Esophagus (tissue), 2 donors: Measurements from ENCODE around the gene SYDE2. TPM values are rescaled to one million over a fixed set of nuclear protein-coding genes. Genes with fewer than 3 reads are reported as not detected.

ENCODE experiments used
- H3K27ac ChIP-seq, 2 donors: one replicate each; pipeline ENCODE4 v1.5.1; 2013; ENCODE audit warnings: low read depth in 2 of 2, mild to moderate bottlenecking in 2 of 2, inconsistent platforms in 1 of 2, low read length in 1 of 2, moderate library complexity in 1 of 2
- H3K27me3 ChIP-seq, 2 donors: one replicate each; pipeline ENCODE4 v1.6.1; 2013; ENCODE audit warnings: low read length in 2 of 2, control low read depth in 1 of 2, mild to moderate bottlenecking in 1 of 2; ENCODE audit not compliant: insufficient read depth in 2 of 2, control insufficient read depth in 1 of 2
- H3K36me3 ChIP-seq, 2 donors: one replicate each; pipeline ENCODE4 v1.6.1; 2013; ENCODE audit warnings: low read length in 1 of 2; ENCODE audit not compliant: control insufficient read depth in 2 of 2, insufficient read depth in 2 of 2
- H3K4me1 ChIP-seq, 2 donors: one replicate each; pipeline ENCODE4 v1.6.1; 2013; ENCODE audit warnings: low read length in 1 of 2; ENCODE audit not compliant: control insufficient read depth in 2 of 2, insufficient read depth in 2 of 2
- H3K4me3 ChIP-seq, 2 donors: one replicate each; pipeline ENCODE4 v1.5.1; 2013; ENCODE audit warnings: low read length in 2 of 2, mild to moderate bottlenecking in 2 of 2, low read depth in 1 of 2, moderate library complexity in 1 of 2
- H3K9me3 ChIP-seq, 2 donors: one replicate each; pipeline ENCODE4 v1.6.1; 2013; ENCODE audit warnings: mild to moderate bottlenecking in 2 of 2, low read depth in 1 of 2, low read length in 1 of 2, moderate library complexity in 1 of 2; ENCODE audit not compliant: control insufficient read depth in 2 of 2, insufficient read depth in 1 of 2
- WGBS, 2 donors: extraction: QIAGEN DNeasy Blood & Tissue Kit; methylation state at CpG; one replicate each; pipeline ENCODE4 v1.1.7; 2013; 5-methylcytosine and 5-hydroxymethylcytosine counted together
- polyA plus RNA-seq, 2 donors: library from polyadenylated mRNA; stranded (reverse); fragments of 200-250 nt; gene quantifications; one replicate each; pipeline ENCODE4 v1.2.3, GENCODE V29; 2013
- donor health status: healthy with polysubstance abuse.
- donor health status: Bipolar disorder and iron deficiency.

Gene SYDE2
- polyA plus RNA-seq, 2 donors, result 0.51 to 0.62 TPM

GRCh38 chr1:85121744-85122143 lies 79.1 kb downstream of the SYDE2 start:
- no peaks in the 10 kb centered on the region for H3K27me3 ChIP-seq
- H3K36me3 ChIP-seq, result no peaks in the 10 kb centered on the region
- H3K4me3 ChIP-seq, result no peak overlapping the region
- WGBS, 2 donors, result 94% methylated on average over 4 of the region's 4 CpGs
- H3K27ac ChIP-seq, result no peak overlapping the region
- H3K9me3 ChIP-seq, result no peaks in the 10 kb centered on the region
- no peaks in the 10 kb centered on the region for H3K4me1 ChIP-seq

GRCh38 chr1:85118751-85119150 lies 82.1 kb downstream of the SYDE2 start:
- Histone ChIP-seq H3K4me1 (no peaks in the 10 kb centered on the region), H3K36me3 (no peaks in the 10 kb centered on the region), H3K27me3 (no peaks in the 10 kb centered on the region), H3K4me3 (no peak overlapping the region), H3K27ac (no peak overlapping the region), H3K9me3 (no peaks in the 10 kb centered on the region)
- 93 to 100% methylated on average over 1 of the region's 1 CpG for WGBS, 2 donors

- no peaks in the 10 kb centered on the region for H3K27me3 ChIP-seq
- no peak overlapping the region for H3K27ac ChIP-seq
- no peak overlapping the region for H3K4me3 ChIP-seq
- H3K4me1 ChIP-seq, result no peaks in the 10 kb centered on the region
- no peaks in the 10 kb centered on the region for H3K9me3 ChIP-seq
- no peaks in the 10 kb centered on the region for H3K36me3 ChIP-seq
These were observed 84.0 kb downstream of the SYDE2 start for GRCh38 chr1:85116856-85117255.

GRCh38 chr1:85115933-85116332 lies 84.9 kb downstream of the SYDE2 start:
- H3K27ac ChIP-seq, result no peak overlapping the region
- WGBS, 2 donors, result 85 to 94% methylated on average over 2 of the region's 2 CpGs
- H3K9me3 ChIP-seq, result no peaks in the 10 kb centered on the region
- H3K27me3 ChIP-seq, result no peaks in the 10 kb centered on the region
- H3K4me1 ChIP-seq, result no peaks in the 10 kb centered on the region
- H3K36me3 ChIP-seq, result no peaks in the 10 kb centered on the region
- H3K4me3 ChIP-seq, result no peak overlapping the region

- H3K27ac ChIP-seq, result no peak overlapping the region
- no peaks in the 10 kb centered on the region for H3K4me1 ChIP-seq
- 69 to 79% methylated on average over 1 of the region's 1 CpG for WGBS, 2 donors
- no peak overlapping the region for H3K4me3 ChIP-seq
- H3K36me3 ChIP-seq, result no peaks in the 10 kb centered on the region
- H3K27me3 ChIP-seq, result no peaks in the 10 kb centered on the region
- no peaks in the 10 kb centered on the region for H3K9me3 ChIP-seq
These were observed 89.1 kb downstream of the SYDE2 start for GRCh38 chr1:85111695-85112094.

GRCh38 chr1:85109475-85109874 lies 91.3 kb downstream of the SYDE2 start:
- Histone ChIP-seq H3K4me1 (no peaks in the 10 kb centered on the region), H3K36me3 (no peaks in the 10 kb centered on the region), H3K9me3 (no peaks in the 10 kb centered on the region), H3K4me3 (no peak overlapping the region), H3K27me3 (no peaks in the 10 kb centered on the region), H3K27ac (no peak overlapping the region)

Other genes with a start within 250 kb of the SYDE2 start
- 1 to 10 TPM in 1 of 2 donors, under 1 TPM in 1; 0.79 to 1.4 TPM for gene MCOLN2, start 203.9 kb downstream of the SYDE2 start, polyA plus RNA-seq
- gene MCOLN3, start 152.5 kb downstream of the SYDE2 start, polyA plus RNA-seq, result under 1 TPM; 0.41 to 0.51 TPM
- gene C1orf52, start 58.6 kb upstream of the SYDE2 start, polyA plus RNA-seq, result 10 to 100 TPM; 12.4 to 17.8 TPM
- gene BCL10, start 75.6 kb upstream of the SYDE2 start, polyA plus RNA-seq, result 10 to 100 TPM; 11.5 to 13.1 TPM